Measurements from ENCODE around the gene LAPTM4A.
"Not testable (repeated sequence)": the region's sequence is repeated elsewhere in the genome, so short reads cannot be mapped to it uniquely, and the experiment has no call there.

- not testable (repeated sequence) for TF ChIP-seq EP300, CTCF, POLR2A (IDR thresholded peaks at IDR 0.05)
Measured at GRCh38 chr2:20045712-20046292, 5.6 kb downstream of the LAPTM4A start.
